Amniotic stem cell (primary cell): ENCODE data around the gene TIGD4.
"Not testable (repeated sequence)": the region's sequence is repeated elsewhere in the genome, so short reads cannot be mapped to it uniquely, and the experiment has no call there.

Experiments used
- DNase-seq: peaks from one replicate; lab custom pipeline; 2025; lab: John Stamatoyannopoulos, UW

The TIGD4 gene

GRCh38 chr4:152780267-152780778, 793 bp upstream of the TIGD4 start:
- peak; percentile 8 for DNase-seq

- no peak for DNase-seq
Measured at GRCh38 chr4:152778656-152779512, 646 bp downstream of the TIGD4 start.

GRCh38 chr4:152777488-152777887, 2.0 kb downstream of the TIGD4 start:
- no peak for DNase-seq

- no peak for DNase-seq
Measured at GRCh38 chr4:152776352-152776751, 3.2 kb downstream of the TIGD4 start.

- no peak for DNase-seq
Measured at GRCh38 chr4:152773953-152774352, 5.6 kb downstream of the TIGD4 start.

GRCh38 chr4:152773339-152773738, 6.2 kb downstream of the TIGD4 start:
- DNase-seq: no peak

GRCh38 chr4:152771741-152772533, 7.6 kb downstream of the TIGD4 start:
- no peak for DNase-seq

- not testable (repeated sequence) for DNase-seq
Measured at GRCh38 chr4:152765069-152765737, 14.3 kb downstream of the TIGD4 start.

- DNase-seq: no peak
Measured at GRCh38 chr4:152763796-152764195, 15.7 kb downstream of the TIGD4 start.

GRCh38 chr4:152748619-152749018, 30.9 kb downstream of the TIGD4 start:
- no peak for DNase-seq

- no peak for DNase-seq
Measured at GRCh38 chr4:152747444-152747843, 32.1 kb downstream of the TIGD4 start.

- no peak for DNase-seq
Measured at GRCh38 chr4:152738827-152739226, 40.7 kb downstream of the TIGD4 start.

GRCh38 chr4:152735906-152736305, 43.6 kb downstream of the TIGD4 start:
- no peak for DNase-seq

GRCh38 chr4:152735396-152735859, 44.1 kb downstream of the TIGD4 start:
- DNase-seq: no peak

GRCh38 chr4:152734699-152735050, 44.9 kb downstream of the TIGD4 start:
- DNase-seq: no peak

- DNase-seq: no peak
Measured at GRCh38 chr4:152734015-152734698, 45.4 kb downstream of the TIGD4 start.

GRCh38 chr4:152731997-152732396, 47.5 kb downstream of the TIGD4 start:
- no peak for DNase-seq

GRCh38 chr4:152729466-152729865, 50.1 kb downstream of the TIGD4 start:
- DNase-seq: no peak

- DNase-seq: no peak
Measured at GRCh38 chr4:152728343-152728742, 51.2 kb downstream of the TIGD4 start.

GRCh38 chr4:152727784-152728183, 51.7 kb downstream of the TIGD4 start:
- DNase-seq: no peak

GRCh38 chr4:152724494-152724893, 55.0 kb downstream of the TIGD4 start:
- no peak for DNase-seq

- no peak for DNase-seq
Measured at GRCh38 chr4:152723236-152723635, 56.3 kb downstream of the TIGD4 start.
